ENCODE results near the gene NPC1.

DNA sequence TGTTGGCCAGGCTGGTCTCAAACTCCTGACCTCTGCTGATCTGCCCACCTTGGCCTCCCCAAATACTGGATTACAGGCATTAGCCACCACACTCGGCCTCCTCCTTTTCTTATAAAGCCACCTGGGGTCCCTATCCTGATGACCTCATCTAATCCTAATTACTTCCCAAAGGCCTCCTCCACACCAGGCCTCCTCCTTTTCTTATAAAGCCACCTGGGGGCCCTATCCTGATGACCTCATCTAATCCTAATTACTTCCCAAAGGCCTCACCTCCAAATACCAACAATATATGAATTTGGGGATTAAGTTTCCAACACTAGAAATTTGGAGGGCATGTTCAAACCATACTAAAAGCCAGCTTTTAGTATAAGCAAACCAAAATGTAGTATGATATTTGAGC lies 92.7 kb downstream of the NPC1 start:
- TF ChIP-seq, protein P1, sequence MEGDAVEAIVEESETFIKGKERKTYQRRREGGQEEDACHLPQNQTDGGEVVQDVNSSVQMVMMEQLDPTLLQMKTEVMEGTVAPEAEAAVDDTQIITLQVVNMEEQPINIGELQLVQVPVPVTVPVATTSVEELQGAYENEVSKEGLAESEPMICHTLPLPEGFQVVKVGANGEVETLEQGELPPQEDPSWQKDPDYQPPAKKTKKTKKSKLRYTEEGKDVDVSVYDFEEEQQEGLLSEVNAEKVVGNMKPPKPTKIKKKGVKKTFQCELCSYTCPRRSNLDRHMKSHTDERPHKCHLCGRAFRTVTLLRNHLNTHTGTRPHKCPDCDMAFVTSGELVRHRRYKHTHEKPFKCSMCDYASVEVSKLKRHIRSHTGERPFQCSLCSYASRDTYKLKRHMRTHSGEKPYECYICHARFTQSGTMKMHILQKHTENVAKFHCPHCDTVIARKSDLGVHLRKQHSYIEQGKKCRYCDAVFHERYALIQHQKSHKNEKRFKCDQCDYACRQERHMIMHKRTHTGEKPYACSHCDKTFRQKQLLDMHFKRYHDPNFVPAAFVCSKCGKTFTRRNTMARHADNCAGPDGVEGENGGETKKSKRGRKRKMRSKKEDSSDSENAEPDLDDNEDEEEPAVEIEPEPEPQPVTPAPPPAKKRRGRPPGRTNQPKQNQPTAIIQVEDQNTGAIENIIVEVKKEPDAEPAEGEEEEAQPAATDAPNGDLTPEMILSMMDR (optimal IDR thresholded peaks at IDR 0.05 in 1 of 3, IDR thresholded peaks at IDR 0.05 in 1 of 3, conservative IDR thresholded peaks at IDR 0.05 in 1 of 3; ENCODE audit: extremely low read depth in 1 of 3, insufficient read depth in 2 of 3, low read length in 3 of 3) = no peak
- TF ChIP-seq EZH2 (IDR thresholded peaks at IDR 0.05; ENCODE audit: low read length) = no peak
